Transverse colon (tissue), 4 donors: Measurements from ENCODE around the gene KLHL29. TPM values are rescaled to one million over a fixed set of nuclear protein-coding genes. Genes with fewer than 3 reads are reported as not detected.

Source experiments
- DNase-seq: peaks from one replicate; pipeline ENCODE4 v3.0.0-alpha.2; 2019
- H3K27ac ChIP-seq, 4 donors: fragments of 200-600 bp; sonication (generic); 2 replicates each; pipeline ENCODE4 v1.5.1; 2016 to 2018; ENCODE audit warnings: inconsistent platforms in 4 of 4
- H3K27me3 ChIP-seq: fragments of 200-600 bp; sonication (generic); 2 replicates; pipeline ENCODE4 v1.5.1; 2017; ENCODE audit warnings: inconsistent platforms
- H3K36me3 ChIP-seq, 4 donors: fragments of 200-600 bp; sonication (generic); 2 replicates each; pipeline ENCODE4 v1.5.1; 2017 to 2019; ENCODE audit warnings: inconsistent platforms in 4 of 4
- H3K4me1 ChIP-seq, 4 donors: fragments of 200-600 bp; sonication (generic); 2 replicates each; pipeline ENCODE4 v1.5.1; 2017 to 2020; ENCODE audit warnings: inconsistent platforms in 4 of 4
- H3K4me3 ChIP-seq, 4 donors: fragments of 200-600 bp; sonication (generic); 1 replicate in 1 of 4; 2 replicates in 3 of 4; pipeline versions ENCODE4 v1.5.1 to v1.6.1; 2017 to 2019; ENCODE audit warnings: inconsistent platforms in 4 of 4
- H3K9me3 ChIP-seq, 2 donors: fragments of 200-600 bp; sonication (generic); 2 replicates each; pipeline ENCODE4 v1.5.1; 2017 to 2019; ENCODE audit warnings: inconsistent platforms in 2 of 2
- EP300 ChIP-seq: sonication (generic); formaldehyde crosslinking; IDR thresholded peaks from one replicate; pipeline ENCODE4 v1.6.1; 2017; ENCODE audit warnings: antibody characterized with exemption, low read depth
- POLR2A ChIP-seq: fragments of 450-650 bp; IDR thresholded peaks from one replicate; pipeline ENCODE4 v1.6.1; 2016; ENCODE audit warnings: antibody characterized with exemption, mild to moderate bottlenecking, moderate library complexity
- POLR2AphosphoS5 ChIP-seq, 3 donors: sonication (generic); formaldehyde crosslinking; IDR thresholded peaks; one replicate each; pipeline ENCODE4 v1.6.1; 2016; ENCODE audit warnings: antibody characterized with exemption in 3 of 3
- WGBS, 2 donors: methylation state at CpG; one replicate each; pipeline ENCODE4 v1.1.5; 2018; ENCODE audit warnings: low coverage in 1 of 2; 5-methylcytosine and 5-hydroxymethylcytosine counted together
- in situ Hi-C, 4 donors: fragments of 200-750 bp; cut with MboI; loops; one replicate each; pipeline versions ENCODE4 v1.15.0 to v1.15.1; 2017; ENCODE audit warnings: low sequenced_read_pairs in 3 of 4, low pct_ligation_motif_present in 1 of 4, low pct_unique_long_range_greater_than_20kb in 1 of 4
- intact Hi-C: fragments of 100-400 bp; cut with DNase I; formaldehyde crosslinking; loops from one replicate; pipeline ENCODE4 v1.15.1; 2023; ENCODE audit warnings: low total_unique reads
- total RNA-seq, 4 donors: library from RNA; depleted of rRNA; stranded (reverse); fragments of >200 nt; gene quantifications; one replicate each; pipeline ENCODE4 v1.1.0, GENCODE V29; 2016
- TF ChIP-seq, protein P1 (sequence below), 5 experiments: fragments of 200-600 bp in 3 of 5; fragments of 450-650 bp in 2 of 5; sonication (generic) in 3 of 5; IDR thresholded peaks; 1 replicate in 2 of 5; 2 replicates in 3 of 5; pipeline ENCODE4 v1.5.1; 2016 to 2017; ENCODE audit warnings: antibody characterized with exemption in 5 of 5, inconsistent platforms in 3 of 5, mild to moderate bottlenecking in 2 of 5, moderate library complexity in 1 of 5

Gene KLHL29
- total RNA-seq, 4 donors from 2014 or later, result 3.3 to 16.5 (median 5.8) TPM

DNA sequence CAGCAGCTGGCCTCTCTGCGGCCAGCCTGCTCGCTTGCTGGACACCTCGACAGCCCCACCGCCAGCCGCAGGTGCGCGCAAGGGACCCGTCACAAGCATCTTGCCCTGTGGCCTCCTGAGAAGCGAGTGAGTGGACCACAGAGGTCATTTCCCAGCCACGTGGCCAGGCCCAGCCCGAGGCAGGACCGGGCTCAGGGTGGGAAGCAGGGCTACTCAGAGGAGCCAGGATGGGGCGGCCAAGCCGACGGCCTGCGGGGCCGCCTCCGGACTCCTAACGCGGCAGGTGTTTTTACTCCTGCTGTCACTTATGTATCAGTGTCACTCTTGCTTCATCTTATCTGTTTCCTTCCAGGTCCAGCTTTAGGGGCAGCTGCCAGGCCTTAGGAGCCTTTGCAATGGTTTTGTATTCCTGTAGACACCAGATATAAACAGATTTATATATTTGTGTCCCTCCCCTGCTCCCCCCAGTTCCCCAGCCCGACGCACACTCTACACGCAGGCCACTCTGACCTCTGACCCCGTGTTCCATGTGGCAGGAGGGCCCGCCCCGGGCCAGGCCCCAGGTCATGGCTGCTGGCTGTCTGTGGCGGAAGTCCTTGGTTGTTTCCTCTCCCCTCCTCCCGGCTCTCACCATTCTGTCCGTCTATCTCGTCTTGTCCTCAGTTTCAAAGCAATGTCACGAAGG is 305.6 kb downstream of the KLHL29 start:
- in situ Hi-C loops, result no loop called here
- no peaks in the 10 kb centered on the region for H3K9me3 ChIP-seq
- no peak overlapping the region for H3K4me3 ChIP-seq
- no peaks in the 10 kb centered on the region for H3K27me3 ChIP-seq
- no peak for DNase-seq
- H3K4me1 ChIP-seq, result no peaks in the 10 kb centered on the region
- WGBS, 2 donors, result 89 to 93% methylated on average over 5 to 31 of the region's 31 CpGs
- no peaks in the 10 kb centered on the region for H3K36me3 ChIP-seq
- TF ChIP-seq, protein P1, sequence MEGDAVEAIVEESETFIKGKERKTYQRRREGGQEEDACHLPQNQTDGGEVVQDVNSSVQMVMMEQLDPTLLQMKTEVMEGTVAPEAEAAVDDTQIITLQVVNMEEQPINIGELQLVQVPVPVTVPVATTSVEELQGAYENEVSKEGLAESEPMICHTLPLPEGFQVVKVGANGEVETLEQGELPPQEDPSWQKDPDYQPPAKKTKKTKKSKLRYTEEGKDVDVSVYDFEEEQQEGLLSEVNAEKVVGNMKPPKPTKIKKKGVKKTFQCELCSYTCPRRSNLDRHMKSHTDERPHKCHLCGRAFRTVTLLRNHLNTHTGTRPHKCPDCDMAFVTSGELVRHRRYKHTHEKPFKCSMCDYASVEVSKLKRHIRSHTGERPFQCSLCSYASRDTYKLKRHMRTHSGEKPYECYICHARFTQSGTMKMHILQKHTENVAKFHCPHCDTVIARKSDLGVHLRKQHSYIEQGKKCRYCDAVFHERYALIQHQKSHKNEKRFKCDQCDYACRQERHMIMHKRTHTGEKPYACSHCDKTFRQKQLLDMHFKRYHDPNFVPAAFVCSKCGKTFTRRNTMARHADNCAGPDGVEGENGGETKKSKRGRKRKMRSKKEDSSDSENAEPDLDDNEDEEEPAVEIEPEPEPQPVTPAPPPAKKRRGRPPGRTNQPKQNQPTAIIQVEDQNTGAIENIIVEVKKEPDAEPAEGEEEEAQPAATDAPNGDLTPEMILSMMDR (IDR thresholded peaks at IDR 0.05), result no peak
- no peak for TF ChIP-seq EP300
- TF ChIP-seq POLR2A, result no peak
- TF ChIP-seq POLR2AphosphoS5 (IDR thresholded peaks at IDR 0.05), result no peak
- intact Hi-C loops, result no loop called here
- H3K27ac ChIP-seq, result no peak overlapping the region

DNA sequence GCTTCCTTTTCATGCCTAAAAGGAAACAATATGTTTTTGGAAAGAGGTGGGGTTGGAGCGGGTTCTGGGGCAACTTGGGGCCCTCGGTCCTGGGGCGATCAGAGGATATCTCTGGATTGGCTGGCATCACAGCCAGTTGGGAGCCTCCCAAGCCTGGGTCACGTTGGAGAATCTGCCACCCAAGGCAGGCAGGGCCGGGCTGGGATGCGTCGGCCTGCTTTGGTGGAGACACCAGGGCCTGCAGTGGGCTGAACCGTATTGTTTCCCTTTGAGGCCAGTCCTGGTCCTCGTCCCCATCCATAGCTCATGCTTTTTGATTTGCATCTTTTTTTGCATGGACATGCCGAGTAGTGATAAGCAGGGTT is 306.1 kb downstream of the KLHL29 start:
- intact Hi-C loops, result no loop called here
- H3K9me3 ChIP-seq, result no peaks in the 10 kb centered on the region
- WGBS, 2 donors, result 83 to 100% methylated on average over 1 to 10 of the region's 10 CpGs
- no peak for DNase-seq
- H3K27ac ChIP-seq, result no peak overlapping the region
- in situ Hi-C loops, result no loop called here
- no peaks in the 10 kb centered on the region for H3K27me3 ChIP-seq
- H3K4me3 ChIP-seq, result no peak overlapping the region
- TF ChIP-seq POLR2A (no peak), POLR2AphosphoS5 (IDR thresholded peaks at IDR 0.05) (no peak), EP300 (no peak)
- TF ChIP-seq, protein P1 (IDR thresholded peaks at IDR 0.05), result no peak
- no peaks in the 10 kb centered on the region for H3K36me3 ChIP-seq
- H3K4me1 ChIP-seq, result no peaks in the 10 kb centered on the region

DNA sequence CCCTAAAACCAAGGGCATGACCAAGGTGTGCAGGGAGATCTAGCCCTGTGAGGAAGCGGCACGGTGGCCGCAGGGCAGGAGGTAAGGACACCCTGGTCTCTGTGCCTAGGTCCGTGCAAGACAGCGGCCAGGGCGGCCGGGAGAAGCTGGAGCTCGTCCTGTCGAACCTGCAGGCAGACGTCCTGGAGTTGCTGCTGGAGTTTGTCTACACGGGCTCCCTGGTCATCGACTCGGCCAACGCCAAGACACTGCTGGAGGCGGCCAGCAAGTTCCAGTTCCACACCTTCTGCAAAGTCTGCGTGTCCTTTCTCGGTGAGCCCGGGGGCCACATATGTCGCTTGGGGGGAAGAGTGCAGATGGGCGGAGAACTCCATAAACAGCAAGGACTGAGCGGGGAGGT is 306.6 kb downstream of the KLHL29 start:
- Histone ChIP-seq H3K27ac (no peak overlapping the region), H3K4me3 (no peak overlapping the region), H3K27me3 (no peaks in the 10 kb centered on the region), H3K36me3 (no peaks in the 10 kb centered on the region), H3K9me3 (no peaks in the 10 kb centered on the region), H3K4me1 (no peaks in the 10 kb centered on the region)
- 94 to 96% methylated on average over 9 to 21 of the region's 21 CpGs for WGBS, 2 donors
- TF ChIP-seq, protein P1 (IDR thresholded peaks at IDR 0.05), result no peak
- TF ChIP-seq EP300, result no peak
- no peak for TF ChIP-seq POLR2A
- no peak for TF ChIP-seq POLR2AphosphoS5 (IDR thresholded peaks at IDR 0.05)
- in situ Hi-C loops, result no loop called here
- DNase-seq, result no peak
- intact Hi-C loops, result no loop called here

DNA sequence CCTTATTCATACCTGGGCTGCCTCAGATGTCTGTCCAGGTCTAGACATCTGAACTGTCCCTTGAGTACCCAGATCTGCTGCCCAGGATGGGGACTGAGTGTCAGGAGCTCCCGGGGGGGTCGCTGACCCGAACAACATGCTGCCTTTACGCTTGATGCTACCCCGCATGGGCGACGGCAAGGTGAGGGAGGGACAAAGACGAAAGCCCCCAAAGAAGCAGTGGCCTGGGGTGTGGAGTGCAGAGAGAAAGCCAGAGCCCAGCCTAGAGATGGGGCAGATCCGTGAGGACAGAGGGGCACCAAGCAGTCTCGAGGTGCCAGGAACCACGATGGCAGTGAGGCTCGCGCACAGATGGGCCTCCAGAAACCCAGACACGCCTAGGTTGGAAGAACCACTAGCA is 307.3 kb downstream of the KLHL29 start:
- no peak for TF ChIP-seq EP300
- TF ChIP-seq, protein P1 (IDR thresholded peaks at IDR 0.05), result no peak
- TF ChIP-seq POLR2AphosphoS5 (IDR thresholded peaks at IDR 0.05), result no peak
- no peak for TF ChIP-seq POLR2A
- H3K4me1 ChIP-seq, result no peaks in the 10 kb centered on the region
- H3K4me3 ChIP-seq, result no peak overlapping the region
- H3K9me3 ChIP-seq, result no peaks in the 10 kb centered on the region
- H3K27me3 ChIP-seq, result no peaks in the 10 kb centered on the region
- in situ Hi-C loops (no loop called here), intact Hi-C loops (no loop called here)
- WGBS, 2 donors, result 92% methylated on average over 14 of the region's 14 CpGs; no CpG with 5 or more reads in 1 of the 2 donors
- DNase-seq, result no peak
- no peaks in the 10 kb centered on the region for H3K36me3 ChIP-seq
- no peak overlapping the region for H3K27ac ChIP-seq
